Rectal smooth muscle tissue (tissue), 1 donor: ENCODE results near the gene RNF25.
"Not testable (repeated sequence)": the region's sequence is repeated elsewhere in the genome, so short reads cannot be mapped to it uniquely, and the experiment has no call there.

Experiments used
- H3K27ac ChIP-seq: one replicate; pipeline ENCODE4 v1.7.0; 2013; ENCODE audit warnings: low read depth, low read length, inconsistent platforms
- H3K27me3 ChIP-seq: one replicate; pipeline ENCODE4 v1.7.0; 2013; ENCODE audit warnings: low read length; ENCODE audit not compliant: control insufficient read depth, insufficient read depth
- H3K36me3 ChIP-seq: one replicate; pipeline ENCODE4 v1.7.0; 2013; ENCODE audit warnings: low read length; ENCODE audit not compliant: control insufficient read depth, insufficient read depth
- H3K4me1 ChIP-seq: one replicate; pipeline ENCODE4 v1.7.0; 2013; ENCODE audit warnings: low read length; ENCODE audit not compliant: control insufficient read depth, insufficient read depth
- H3K4me3 ChIP-seq: one replicate; pipeline ENCODE4 v1.7.0; 2013; ENCODE audit warnings: low read length
- H3K9ac ChIP-seq: one replicate; pipeline ENCODE4 v1.7.0; 2013; ENCODE audit warnings: low read length

Gene RNF25

DNA sequence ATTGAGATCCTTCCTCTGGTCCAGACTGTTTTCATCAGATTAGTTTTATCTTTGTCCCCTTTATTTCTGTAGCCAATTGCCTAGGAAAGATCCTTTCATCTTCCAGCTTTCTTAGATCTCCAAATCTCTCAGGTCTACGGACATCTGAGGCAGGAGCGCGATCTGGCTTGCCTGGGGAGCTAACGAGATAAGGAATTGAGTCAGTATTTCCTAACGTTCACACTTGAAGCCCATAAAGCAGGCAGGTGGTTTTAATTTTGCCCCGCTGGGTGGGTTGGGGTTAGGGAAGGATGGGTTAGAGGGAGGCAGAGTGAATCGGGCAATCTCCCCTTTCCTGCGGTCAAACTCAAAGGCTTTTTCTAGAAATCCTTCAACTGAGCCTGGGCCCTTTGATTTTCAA lies 38.1 kb upstream of the RNF25 start:
- H3K9ac ChIP-seq, result no peak overlapping the region

DNA sequence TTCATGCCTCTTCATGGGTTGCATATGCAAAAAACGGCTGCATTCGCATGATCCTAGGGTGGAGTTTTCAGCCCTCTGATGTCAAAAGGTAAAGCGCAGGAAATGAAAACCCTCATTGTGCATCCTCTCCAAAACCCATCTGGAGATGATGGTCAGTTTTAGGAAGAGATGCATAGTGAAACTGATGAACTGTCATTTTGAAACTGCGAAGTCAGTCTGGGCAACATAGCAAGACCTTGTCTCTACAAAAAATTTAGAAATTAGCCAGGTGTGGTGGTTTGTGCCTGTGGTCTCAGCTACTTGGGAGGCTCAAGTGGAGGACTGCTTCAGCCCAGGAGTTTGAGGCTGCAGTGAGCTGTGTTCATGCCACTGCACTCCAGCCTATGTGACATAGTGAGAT lies 36.3 kb upstream of the RNF25 start:
- H3K27ac ChIP-seq, result no peak overlapping the region
- H3K27me3 ChIP-seq, result no peaks in the 10 kb centered on the region
- no peaks in the 10 kb centered on the region for H3K4me1 ChIP-seq
- H3K4me3 ChIP-seq, result no peak overlapping the region
- H3K9ac ChIP-seq, result no peak overlapping the region
- H3K36me3 ChIP-seq, result no peaks in the 10 kb centered on the region

More for the DNA sequence above, 38.1 kb upstream of the RNF25 start:
- Histone ChIP-seq H3K4me3 (no peak overlapping the region), H3K27ac (no peak overlapping the region), H3K4me1 (no peaks in the 10 kb centered on the region), H3K27me3 (no peaks in the 10 kb centered on the region), H3K36me3 (no peaks in the 10 kb centered on the region)

- no peak overlapping the region for H3K27ac ChIP-seq
- H3K27me3 ChIP-seq, result no peaks in the 10 kb centered on the region
- H3K36me3 ChIP-seq, result no peaks in the 10 kb centered on the region
- no peak overlapping the region for H3K4me3 ChIP-seq
- no peak overlapping the region for H3K9ac ChIP-seq
- H3K4me1 ChIP-seq, result no peaks in the 10 kb centered on the region
These were observed 31.5 kb upstream of the RNF25 start for GRCh38 chr2:218703341-218703740.

DNA sequence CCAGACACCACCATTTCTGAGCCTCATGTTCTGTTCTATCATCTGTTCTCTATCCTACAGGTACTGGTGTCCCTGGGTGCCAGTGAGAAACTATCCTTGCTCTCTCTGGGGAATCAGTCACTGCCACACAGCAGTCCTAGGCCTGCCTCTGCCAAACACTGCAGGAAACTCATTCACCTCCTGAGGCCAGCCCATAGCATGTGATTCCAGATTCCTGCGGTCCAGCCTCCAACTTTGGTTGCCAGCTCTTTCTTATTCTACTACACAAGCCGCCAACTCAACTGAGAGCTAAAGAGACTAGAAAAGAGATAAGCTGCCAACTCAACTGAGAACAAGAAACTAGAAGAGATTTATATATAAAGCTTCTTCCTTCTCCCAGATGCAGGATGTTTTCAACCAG lies 30.0 kb upstream of the RNF25 start:
- H3K36me3 ChIP-seq, result no peaks in the 10 kb centered on the region
- H3K4me1 ChIP-seq, result no peaks in the 10 kb centered on the region
- no peak overlapping the region for H3K4me3 ChIP-seq
- H3K27ac ChIP-seq, result no peak overlapping the region
- no peaks in the 10 kb centered on the region for H3K27me3 ChIP-seq
- no peak overlapping the region for H3K9ac ChIP-seq

- Histone ChIP-seq H3K4me1 (no peaks in the 10 kb centered on the region), H3K4me3 (no peak overlapping the region), H3K27ac (no peak overlapping the region), H3K9ac (no peak overlapping the region), H3K36me3 (no peaks in the 10 kb centered on the region), H3K27me3 (no peaks in the 10 kb centered on the region)
These were observed 27.1 kb upstream of the RNF25 start for GRCh38 chr2:218698885-218699284.

GRCh38 chr2:218694405-218695145 lies 22.8 kb upstream of the RNF25 start:
- no peak overlapping the region for H3K4me3 ChIP-seq
- peaks cover 7% of the 10 kb centered on the region for H3K36me3 ChIP-seq
- H3K27ac ChIP-seq, result no peak overlapping the region
- H3K27me3 ChIP-seq, result no peaks in the 10 kb centered on the region
- no peak overlapping the region for H3K9ac ChIP-seq
- H3K4me1 ChIP-seq, result peaks cover 2% of the 10 kb centered on the region

GRCh38 chr2:218691234-218691633 lies 19.4 kb upstream of the RNF25 start:
- no peak overlapping the region for H3K27ac ChIP-seq
- H3K4me1 ChIP-seq, result peaks cover 4% of the 10 kb centered on the region
- H3K9ac ChIP-seq, result no peak overlapping the region
- H3K36me3 ChIP-seq, result peaks cover 7% of the 10 kb centered on the region
- no peak overlapping the region for H3K4me3 ChIP-seq
- no peaks in the 10 kb centered on the region for H3K27me3 ChIP-seq

DNA sequence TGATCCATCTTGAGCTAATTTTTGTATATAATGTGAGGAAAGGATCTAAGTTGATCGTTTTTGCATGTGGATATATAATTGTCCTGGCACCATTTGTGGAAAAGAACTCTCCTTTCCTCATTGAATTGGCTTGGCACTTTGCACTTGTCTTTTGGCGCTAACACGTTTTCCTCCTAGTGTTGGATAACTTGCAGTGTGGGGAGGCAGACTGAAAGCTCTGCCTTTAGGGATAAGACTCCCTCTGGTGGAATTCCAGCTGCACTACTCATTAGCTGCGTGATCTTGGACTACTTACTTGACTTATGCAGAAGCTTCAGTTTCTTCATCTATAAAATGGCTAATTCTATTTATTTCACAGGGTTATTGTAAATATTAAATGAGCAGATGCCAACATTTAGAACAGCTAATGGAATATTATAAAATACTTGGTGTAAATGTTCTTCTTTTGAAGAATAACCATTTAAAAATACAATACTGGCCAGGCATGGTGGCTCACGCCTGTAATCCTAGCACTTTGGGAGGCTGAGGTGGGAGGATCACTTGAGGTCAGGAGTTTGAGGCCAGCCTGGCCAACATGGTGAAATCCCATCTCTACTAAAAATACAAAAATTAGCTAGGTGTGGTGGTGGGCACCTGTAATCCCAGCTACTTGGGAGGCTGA lies 15.7 kb upstream of the RNF25 start:
- not testable (repeated sequence) for H3K9ac ChIP-seq

GRCh38 chr2:218680061-218680460 lies 8.3 kb upstream of the RNF25 start:
- H3K9ac ChIP-seq, result no peak overlapping the region
- no peak overlapping the region for H3K4me3 ChIP-seq
- no peaks in the 10 kb centered on the region for H3K4me1 ChIP-seq
- no peaks in the 10 kb centered on the region for H3K27me3 ChIP-seq
- peaks cover 7% of the 10 kb centered on the region for H3K36me3 ChIP-seq
- H3K27ac ChIP-seq, result no peak overlapping the region

More for the DNA sequence above, 15.7 kb upstream of the RNF25 start:
- H3K27me3 ChIP-seq, H3K4me3 ChIP-seq, H3K27ac ChIP-seq, H3K4me1 ChIP-seq, H3K36me3 ChIP-seq: not testable (repeated sequence)

GRCh38 chr2:218679119-218679518 lies 7.3 kb upstream of the RNF25 start:
- H3K4me1 ChIP-seq, result no peaks in the 10 kb centered on the region
- no peak overlapping the region for H3K9ac ChIP-seq
- no peaks in the 10 kb centered on the region for H3K27me3 ChIP-seq
- no peak overlapping the region for H3K4me3 ChIP-seq
- peaks cover 7% of the 10 kb centered on the region for H3K36me3 ChIP-seq
- no peak overlapping the region for H3K27ac ChIP-seq

- Histone ChIP-seq H3K4me1 (peaks cover 7% of the 10 kb centered on the region), H3K9ac (no peak overlapping the region), H3K27ac (peak overlapping the region; percentile 70), H3K36me3 (no peaks in the 10 kb centered on the region), H3K27me3 (no peaks in the 10 kb centered on the region), H3K4me3 (peak overlapping the region; percentile 88)
These were observed 627 bp downstream of the RNF25 start for GRCh38 chr2:218671097-218671653.

GRCh38 chr2:218664653-218665052 lies 7.1 kb downstream of the RNF25 start:
- H3K36me3 ChIP-seq, result peaks cover 36% of the 10 kb centered on the region

More at GRCh38 chr2:218664653-218665052, 7.1 kb downstream of the RNF25 start:
- Histone ChIP-seq H3K9ac (no peak overlapping the region), H3K27ac (no peak overlapping the region), H3K27me3 (no peaks in the 10 kb centered on the region), H3K4me1 (peaks cover 6% of the 10 kb centered on the region), H3K4me3 (no peak overlapping the region)
